HG02938 (cell line): ENCODE data around the gene PGBD5.
A peak's percentile ranks its signal among the peaks of the same experiment; 100 is the strongest.

Experiments used
- ATAC-seq: cut with Tn5 transposase; IDR thresholded peaks from one replicate; pipeline ENCODE4 v1.9.1; 2021; ENCODE audit warnings: mild to moderate bottlenecking, moderate library complexity; ENCODE audit not compliant: unreplicated experiment

Gene PGBD5

DNA sequence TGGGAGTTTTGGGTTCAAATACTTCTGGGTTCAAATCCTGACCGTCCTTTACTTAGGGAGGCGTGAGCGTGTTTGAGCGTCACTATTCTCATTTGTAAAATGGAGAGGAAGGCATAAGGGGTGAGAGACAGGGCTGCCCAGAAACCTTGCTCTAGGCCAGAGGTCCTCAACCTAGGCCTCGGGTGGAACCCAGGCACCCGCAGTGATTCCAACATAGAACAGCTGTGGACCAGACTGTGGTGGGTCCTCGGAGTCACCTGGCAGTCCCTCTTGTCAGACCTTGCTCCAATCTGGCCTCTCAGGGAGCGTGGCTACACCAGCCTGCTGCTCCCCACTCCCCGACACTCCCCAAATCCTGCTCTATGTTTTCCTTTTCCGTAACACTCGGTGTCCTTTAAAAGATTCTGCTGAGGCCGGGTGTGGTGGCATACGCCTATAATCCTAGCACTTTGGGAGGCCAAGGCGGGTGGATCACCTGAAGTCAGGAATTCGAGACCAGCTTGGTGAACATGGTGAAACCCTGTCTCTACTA, 116.4 kb downstream of the PGBD5 start:
- no peak for ATAC-seq

DNA sequence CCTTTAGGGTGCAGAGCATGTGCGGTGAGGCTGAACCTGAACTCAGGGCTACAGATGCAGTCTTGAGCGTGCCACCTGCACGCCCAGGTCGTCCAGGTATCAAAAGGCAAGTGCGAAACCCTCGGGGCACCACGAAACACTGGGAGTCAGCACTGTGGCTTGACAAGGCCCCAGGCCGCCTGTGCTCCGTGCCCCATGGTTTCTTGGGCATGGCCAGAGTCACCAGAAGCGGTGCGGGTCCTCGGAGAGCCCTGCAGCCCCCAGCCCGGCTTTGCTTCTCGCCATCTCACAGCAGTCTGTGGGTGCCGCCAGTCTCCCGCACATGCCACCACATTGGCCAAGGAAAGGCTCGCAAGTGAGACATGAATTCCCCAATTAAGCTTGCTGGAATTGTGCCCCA, 117.3 kb downstream of the PGBD5 start:
- no peak for ATAC-seq

DNA sequence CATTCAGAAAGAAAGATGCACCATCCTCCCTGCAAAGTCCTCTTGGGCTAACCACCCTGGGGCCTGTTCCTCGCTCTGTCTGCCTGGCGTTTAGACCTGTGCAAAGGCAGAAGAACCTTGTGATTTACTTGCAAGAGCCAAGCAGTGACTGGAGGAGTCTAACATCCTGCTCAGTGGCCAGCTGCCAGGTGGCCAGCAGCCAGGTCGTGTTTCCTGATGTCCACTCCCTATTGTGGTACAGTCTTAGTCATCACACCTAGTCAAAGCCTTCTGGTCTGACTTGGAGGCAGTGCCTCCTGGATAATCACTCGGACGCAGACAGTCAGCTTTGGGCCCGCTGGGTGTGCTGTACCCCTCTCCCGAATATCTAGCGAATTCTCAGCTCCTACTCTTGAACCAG, 118.1 kb downstream of the PGBD5 start:
- ATAC-seq, result no peak

DNA sequence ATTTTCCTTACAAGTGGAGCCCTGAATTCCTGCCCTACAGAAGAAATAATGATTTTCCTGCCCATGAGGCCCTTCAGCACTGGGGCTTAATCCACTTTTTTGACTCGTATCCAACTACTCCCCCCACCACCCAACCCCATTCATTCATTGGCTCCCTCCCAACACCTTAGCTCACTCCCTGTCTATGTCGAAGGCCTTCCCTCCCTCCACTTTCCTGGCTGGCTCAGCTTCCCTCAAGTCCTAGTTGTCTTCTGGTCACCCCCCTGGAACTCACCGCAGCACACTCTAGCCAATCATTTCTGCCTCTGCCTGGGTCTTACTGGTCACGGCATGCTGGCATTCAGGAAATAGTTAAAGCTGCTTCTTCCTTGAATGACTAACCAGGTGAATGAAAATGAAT, 118.9 kb downstream of the PGBD5 start:
- no peak for ATAC-seq

DNA sequence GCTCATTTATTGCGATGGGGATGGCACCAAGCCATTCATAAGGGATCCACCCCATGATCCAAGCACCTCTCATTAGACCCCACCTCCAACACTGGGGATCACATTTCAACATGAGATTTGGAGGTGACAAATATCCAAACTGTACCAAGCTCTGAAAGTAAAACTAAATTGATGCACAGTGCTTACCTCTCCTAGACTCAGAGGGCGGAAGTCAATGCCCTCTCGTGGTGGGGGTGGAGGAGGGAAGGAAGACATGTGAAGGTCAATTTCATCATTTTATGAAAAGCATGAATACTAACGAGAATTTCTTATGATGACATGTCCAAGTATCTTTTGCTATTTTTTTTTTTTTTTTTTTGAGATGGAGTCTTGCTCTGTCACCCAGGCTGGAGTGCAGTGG, 120.0 kb downstream of the PGBD5 start:
- ATAC-seq, result peak; percentile 95

GRCh38 chr1:230303822-230304221, 122.3 kb downstream of the PGBD5 start:
- no peak for ATAC-seq

DNA sequence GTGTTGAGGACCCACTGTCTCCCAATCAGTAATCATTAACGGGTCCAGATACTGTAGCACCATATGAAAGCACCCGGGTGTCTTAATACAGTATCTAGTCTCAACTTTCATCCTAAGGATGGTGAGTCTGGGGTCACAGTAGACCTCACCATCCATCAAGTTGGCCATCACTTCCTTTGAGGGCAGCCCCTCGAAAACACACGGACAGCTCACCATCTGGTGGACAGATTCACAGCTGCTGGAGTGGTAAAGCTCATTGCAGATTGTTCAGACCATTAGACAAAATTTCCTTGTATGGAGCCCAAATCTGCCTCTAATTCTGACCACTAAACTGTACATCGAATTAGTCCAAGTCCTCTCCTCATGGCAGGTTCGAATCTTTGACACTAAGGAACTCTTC, 123.1 kb downstream of the PGBD5 start:
- no peak for ATAC-seq

DNA sequence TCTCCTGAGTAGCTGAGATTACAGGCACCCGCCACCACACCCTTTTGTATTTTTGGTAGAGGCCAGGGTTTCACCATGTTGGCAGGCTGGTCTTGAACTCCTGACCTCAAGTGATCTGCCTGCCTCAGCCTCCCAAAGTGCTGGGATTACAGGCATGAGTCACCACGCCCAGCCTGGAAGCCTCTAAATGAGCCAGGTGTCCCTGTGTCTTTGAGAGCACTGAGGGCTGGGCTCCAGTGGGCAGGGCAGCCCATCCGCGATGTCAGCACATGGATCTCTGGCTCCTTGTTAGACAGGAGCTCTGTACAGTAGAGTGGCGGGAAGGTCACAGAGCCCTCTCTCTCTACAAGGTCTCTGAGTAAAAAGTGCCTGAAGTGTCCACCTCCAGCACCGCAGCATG, 124.3 kb downstream of the PGBD5 start:
- no peak for ATAC-seq

GRCh38 chr1:230301322-230301721, 124.8 kb downstream of the PGBD5 start:
- ATAC-seq, result no peak

DNA sequence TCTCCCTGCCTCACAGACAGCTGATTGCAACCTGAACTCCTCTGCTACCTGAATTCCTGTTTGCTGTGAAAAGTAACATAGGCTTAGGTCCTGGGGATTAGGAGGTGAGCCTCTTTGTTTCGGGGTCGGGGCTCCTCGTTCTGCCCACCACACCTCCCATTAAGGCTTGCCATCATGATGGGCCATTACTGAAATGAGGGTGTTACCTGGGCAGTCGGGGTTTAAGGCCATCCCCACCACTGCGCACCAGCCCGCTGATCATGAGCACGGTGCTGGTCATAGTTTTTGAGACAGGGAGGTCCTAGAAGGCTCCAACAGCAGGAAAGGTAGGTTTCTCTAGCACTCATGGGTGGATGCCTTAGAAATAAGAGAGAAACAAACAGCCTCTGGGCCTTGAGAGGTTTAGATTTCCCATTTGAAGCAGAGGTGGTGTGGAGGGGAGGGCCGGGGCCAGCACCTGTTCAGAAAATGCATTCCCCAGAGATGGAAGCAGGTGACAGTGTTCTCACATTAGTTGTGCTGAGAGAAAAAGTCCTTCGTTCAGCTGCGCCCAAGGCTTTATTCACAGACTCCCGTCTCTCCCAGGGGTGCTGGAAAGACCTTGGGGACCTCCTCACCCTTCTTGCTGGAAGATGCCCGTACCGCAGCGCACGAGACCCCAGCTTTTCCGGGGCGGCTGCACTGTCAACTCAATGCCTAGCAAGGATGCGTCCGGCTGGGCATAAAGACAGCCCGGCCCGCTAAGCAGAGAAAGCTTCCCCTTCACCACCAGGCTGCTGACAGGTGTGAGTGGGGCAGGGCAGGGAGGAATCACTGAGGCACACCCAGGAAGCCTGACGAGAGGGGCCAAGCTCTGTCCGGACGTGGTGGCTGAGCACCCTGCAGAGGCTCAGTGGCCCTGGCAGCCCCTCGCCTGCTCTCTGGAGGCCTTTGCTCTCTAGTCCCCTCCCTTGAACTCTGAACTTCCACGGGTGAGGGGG, 125.5 kb downstream of the PGBD5 start:
- ATAC-seq, result no peak

GRCh38 chr1:230299191-230300006, 126.7 kb downstream of the PGBD5 start:
- ATAC-seq, result no peak

- ATAC-seq, result no peak
Observed at GRCh38 chr1:230295367-230295766, 130.8 kb downstream of the PGBD5 start.

GRCh38 chr1:230293390-230293700, 132.8 kb downstream of the PGBD5 start:
- ATAC-seq, result no peak

GRCh38 chr1:230292689-230293389, 133.3 kb downstream of the PGBD5 start:
- no peak for ATAC-seq

DNA sequence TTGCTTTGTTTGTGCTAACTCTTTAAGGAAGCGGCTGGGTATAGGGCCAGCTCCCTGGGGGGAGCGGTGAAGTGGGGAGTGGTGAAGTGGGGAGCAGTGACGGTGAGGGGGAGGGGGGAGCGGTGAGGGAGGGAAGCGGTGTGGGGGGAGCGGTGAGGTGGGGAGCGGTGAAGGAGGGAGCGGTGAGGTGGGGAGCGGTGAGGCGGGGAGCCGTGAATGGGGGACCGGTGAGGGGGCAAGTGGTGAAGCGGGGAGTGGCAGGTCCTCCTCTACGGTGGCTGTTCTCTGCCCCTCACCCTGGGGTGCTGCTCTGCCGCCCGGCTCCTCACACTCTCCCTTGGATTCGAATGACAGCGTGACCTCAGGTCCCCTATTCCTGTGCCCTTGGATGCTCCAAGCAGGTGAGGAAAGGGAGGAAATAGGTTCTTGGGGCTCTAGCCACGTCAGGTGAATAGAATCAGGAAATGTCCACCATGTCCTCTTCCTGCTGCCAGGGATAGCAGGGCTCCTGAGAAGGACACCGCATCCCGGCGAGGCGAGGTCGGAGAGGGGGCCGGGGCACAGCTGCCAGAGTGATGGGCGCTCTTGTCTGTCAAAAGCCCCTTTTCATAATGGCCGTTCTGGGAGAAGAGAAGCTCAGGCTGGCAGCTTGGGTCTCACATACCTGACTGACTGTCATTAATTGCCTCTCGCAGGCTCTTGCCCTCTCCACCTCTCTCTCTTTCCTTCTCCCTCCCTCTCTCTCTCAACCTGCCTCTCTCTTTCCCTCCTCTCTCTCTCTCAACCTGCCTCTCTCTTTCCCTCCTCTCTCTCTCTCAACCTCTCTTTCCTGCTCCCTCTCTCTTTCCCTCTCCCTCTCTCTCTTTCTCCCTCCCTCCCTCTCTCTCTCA, 134.2 kb downstream of the PGBD5 start:
- ATAC-seq, result no peak

DNA sequence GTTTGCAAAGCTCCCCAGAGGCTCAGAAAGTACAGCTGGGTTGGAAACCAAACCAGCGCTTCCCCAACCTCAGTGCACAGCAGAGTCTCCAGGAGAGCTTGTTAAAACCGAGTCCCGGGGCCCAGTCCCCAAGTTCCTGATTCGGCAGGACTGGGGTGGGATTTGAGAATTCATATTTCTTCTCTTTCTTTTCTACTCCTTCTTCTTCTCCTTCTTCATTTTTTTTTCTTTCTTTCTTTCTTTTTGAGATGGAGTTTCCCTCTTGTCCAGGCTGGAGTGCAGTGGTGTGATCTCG, 136.8 kb downstream of the PGBD5 start:
- ATAC-seq, result no peak

- ATAC-seq, result no peak
Observed at GRCh38 chr1:230288641-230289349, 137.3 kb downstream of the PGBD5 start.

GRCh38 chr1:230287674-230288315, 138.3 kb downstream of the PGBD5 start:
- ATAC-seq, result no peak

GRCh38 chr1:230286890-230287269, 139.3 kb downstream of the PGBD5 start:
- ATAC-seq, result no peak
